HL-60 (cell line): ENCODE data around the gene SLC49A4.

Experiments
- DNase-seq, 2 experiments: peaks; one replicate each; pipeline ENCODE4 v3.0.0-alpha.2; 2010 to 2020; ENCODE audit warnings: low read depth in 1 of 2, low spot score in 1 of 2
- H3K27ac ChIP-seq: fragments of 250-450 bp; sonication (Bioruptor Pico); replicated peaks from 2 replicates; pipeline ENCODE4 v1.5.1; 2020; ENCODE audit warnings: mild to moderate bottlenecking, moderate library complexity
- H3K27me3 ChIP-seq: fragments of 250-450 bp; sonication (Bioruptor Pico); 2 replicates; pipeline ENCODE4 v1.5.1; 2021; ENCODE audit warnings: mild to moderate bottlenecking, moderate library complexity; ENCODE audit not compliant: insufficient read depth, poor library complexity, severe bottlenecking
- H3K4me3 ChIP-seq: replicated peaks from 2 replicates; pipeline ENCODE4 v1.5.1; 2011; ENCODE audit warnings: mild to moderate bottlenecking, control low read depth, low read length; ENCODE audit not compliant: insufficient read depth
- CTCF ChIP-seq: IDR thresholded peaks from one replicate; pipeline ENCODE4 v1.5.1; 2011; ENCODE audit warnings: low read length, control low read depth, inconsistent platforms; ENCODE audit not compliant: insufficient read depth
- GABPA ChIP-seq: IDR thresholded peaks from 2 replicates; pipeline ENCODE4 v1.6.1; 2012; ENCODE audit warnings: low read depth
- POLR2AphosphoS5 ChIP-seq: IDR thresholded peaks from 2 replicates; pipeline ENCODE4 v1.6.1; 2012; ENCODE audit warnings: low read depth
- REST ChIP-seq: IDR thresholded peaks from 2 replicates; pipeline ENCODE4 v1.6.1; 2012; ENCODE audit warnings: low read depth; ENCODE audit not compliant: insufficient replicate concordance
- SPI1 ChIP-seq: IDR thresholded peaks from 2 replicates; pipeline ENCODE4 v1.6.1; 2012; ENCODE audit warnings: low read depth, mild to moderate bottlenecking, borderline replicate concordance

SLC49A4 gene

GRCh38 chr3:122785231-122785630 is 9.6 kb upstream of the SLC49A4 start:
- H3K27ac ChIP-seq = no peak overlapping the region
- TF ChIP-seq POLR2AphosphoS5 = no peak
- TF ChIP-seq CTCF = no peak
- no peak for TF ChIP-seq SPI1
- no peak for TF ChIP-seq REST
- no peak for TF ChIP-seq GABPA
- no peak for DNase-seq
- H3K4me3 ChIP-seq = no peak overlapping the region
- no peaks in the 10 kb centered on the region for H3K27me3 ChIP-seq

GRCh38 chr3:122786066-122786465 is 8.8 kb upstream of the SLC49A4 start:
- Histone ChIP-seq H3K27ac (no peak overlapping the region), H3K4me3 (no peak overlapping the region), H3K27me3 (no peaks in the 10 kb centered on the region)
- no peak for DNase-seq
- TF ChIP-seq REST (no peak), CTCF (no peak), POLR2AphosphoS5 (no peak), GABPA (no peak), SPI1 (no peak)

- DNase-seq = no peak
- TF ChIP-seq SPI1 (no peak), REST (no peak), POLR2AphosphoS5 (no peak)
Observed at GRCh38 chr3:122787872-122788271, 7.0 kb upstream of the SLC49A4 start.

More at GRCh38 chr3:122787872-122788271, 7.0 kb upstream of the SLC49A4 start:
- Histone ChIP-seq H3K27ac (peak overlapping the region; percentile 58), H3K27me3 (no peaks in the 10 kb centered on the region), H3K4me3 (no peak overlapping the region)
